ENCODE data around the gene NUP35. TPM values are rescaled to one million over a fixed set of nuclear protein-coding genes. Genes with fewer than 3 reads are reported as not detected.

NUP35 gene
- 7.4 and 8.3 TPM in 2 replicates for total RNA-seq

- Histone ChIP-seq H3K4me1 (ENCODE audit: insufficient read depth, low read length) (peaks cover 16% of the 10 kb centered on the region), H3K27me3 (ENCODE audit: insufficient read depth, low read length) (no peaks in the 10 kb centered on the region), H3K36me3 (ENCODE audit: insufficient read depth, low read length) (no peaks in the 10 kb centered on the region), H3K4me2 (ENCODE audit: insufficient read depth, low read length) (peak within 1 kb of the TSS; percentile 93), H3K27ac (ENCODE audit: low read depth, low read length) (peak within 1 kb of the TSS; percentile 81), H4K20me1 (ENCODE audit: insufficient read depth, low read length) (no peaks in the 10 kb centered on the region), H3K79me2 (ENCODE audit: insufficient read depth, low read length) (peaks cover 42% of the 10 kb centered on the region), H2AFZ (ENCODE audit: low read length) (peak within 1 kb of the TSS; percentile 97), H3K9me3 (ENCODE audit: low read depth, low read length) (no peaks in the 10 kb centered on the region), H3K4me3 (ENCODE audit: insufficient read depth, low read length) (peak within 1 kb of the TSS; percentile 81)
- TF ChIP-seq CTCF (IDR thresholded peaks at IDR 0.05; ENCODE audit: extremely low read depth, low read depth, low read length): no peak
- peak; percentile 78 for DNase-seq (ENCODE audit: insufficient read length, low spot score, missing footprints)
Observed at GRCh38 chr2:183124222-183124956, at the start of gene NUP35. NUP35 (plus strand) TSS chr2:183124443; CDS start chr2:183124458, 15 bp downstream.

GRCh38 chr2:183078163-183078463, 46.1 kb upstream of the NUP35 start:
- DNase-seq (ENCODE audit: insufficient read length, low spot score, missing footprints): no peak
- H3K36me3 ChIP-seq (ENCODE audit: insufficient read depth, low read length): no peaks in the 10 kb centered on the region
- no peaks in the 10 kb centered on the region for H4K20me1 ChIP-seq (ENCODE audit: insufficient read depth, low read length)
- H3K27ac ChIP-seq (ENCODE audit: low read depth, low read length): peak overlapping the region; percentile 56
- H3K27me3 ChIP-seq (ENCODE audit: insufficient read depth, low read length): peaks cover 11% of the 10 kb centered on the region
- H3K4me1 ChIP-seq (ENCODE audit: insufficient read depth, low read length): peaks cover 7% of the 10 kb centered on the region
- H3K4me3 ChIP-seq (ENCODE audit: insufficient read depth, low read length): peak overlapping the region; percentile 78
- peak overlapping the region; percentile 91 for H3K4me2 ChIP-seq (ENCODE audit: insufficient read depth, low read length)
- no peak for TF ChIP-seq CTCF (IDR thresholded peaks at IDR 0.05; ENCODE audit: extremely low read depth, low read depth, low read length)
- no peaks in the 10 kb centered on the region for H3K9me3 ChIP-seq (ENCODE audit: low read depth, low read length)
- peak overlapping the region; percentile 92 for H2AFZ ChIP-seq (ENCODE audit: low read length)
- H3K79me2 ChIP-seq (ENCODE audit: insufficient read depth, low read length): no peaks in the 10 kb centered on the region

GRCh38 chr2:183078464-183079138, 45.6 kb upstream of the NUP35 start, which contains the start of gene DUSP19:
DUSP19 (plus strand) TSS chr2:183078747; CDS start chr2:183078934, 187 bp downstream.
- H3K27ac ChIP-seq (ENCODE audit: low read depth, low read length): peak within 1 kb of the TSS; percentile 56
- peak within 1 kb of the TSS; percentile 91 for H3K4me2 ChIP-seq (ENCODE audit: insufficient read depth, low read length)
- TF ChIP-seq CTCF (IDR thresholded peaks at IDR 0.05; ENCODE audit: extremely low read depth, low read depth, low read length): no peak
- peak within 1 kb of the TSS; percentile 92 for H2AFZ ChIP-seq (ENCODE audit: low read length)
- H3K36me3 ChIP-seq (ENCODE audit: insufficient read depth, low read length): no peaks in the 10 kb centered on the region
- peaks cover 11% of the 10 kb centered on the region for H3K27me3 ChIP-seq (ENCODE audit: insufficient read depth, low read length)
- DNase-seq (ENCODE audit: insufficient read length, low spot score, missing footprints): peak; percentile 89
- peaks cover 7% of the 10 kb centered on the region for H3K4me1 ChIP-seq (ENCODE audit: insufficient read depth, low read length)
- no peaks in the 10 kb centered on the region for H4K20me1 ChIP-seq (ENCODE audit: insufficient read depth, low read length)
- peak within 1 kb of the TSS; percentile 78 for H3K4me3 ChIP-seq (ENCODE audit: insufficient read depth, low read length)
- H3K9me3 ChIP-seq (ENCODE audit: low read depth, low read length): no peaks in the 10 kb centered on the region
- no peaks in the 10 kb centered on the region for H3K79me2 ChIP-seq (ENCODE audit: insufficient read depth, low read length)

GRCh38 chr2:183079139-183079775, 45.0 kb upstream of the NUP35 start:
- Histone ChIP-seq H3K4me1 (ENCODE audit: insufficient read depth, low read length) (peaks cover 7% of the 10 kb centered on the region), H3K4me3 (ENCODE audit: insufficient read depth, low read length) (peak overlapping the region; percentile 78), H3K4me2 (ENCODE audit: insufficient read depth, low read length) (peak overlapping the region; percentile 91), H3K79me2 (ENCODE audit: insufficient read depth, low read length) (no peaks in the 10 kb centered on the region), H3K27me3 (ENCODE audit: insufficient read depth, low read length) (peaks cover 11% of the 10 kb centered on the region), H3K36me3 (ENCODE audit: insufficient read depth, low read length) (no peaks in the 10 kb centered on the region), H3K9me3 (ENCODE audit: low read depth, low read length) (no peaks in the 10 kb centered on the region), H4K20me1 (ENCODE audit: insufficient read depth, low read length) (no peaks in the 10 kb centered on the region), H3K27ac (ENCODE audit: low read depth, low read length) (peak overlapping the region; percentile 56), H2AFZ (ENCODE audit: low read length) (peak overlapping the region; percentile 92)
- DNase-seq (ENCODE audit: insufficient read length, low spot score, missing footprints): no peak
- no peak for TF ChIP-seq CTCF (IDR thresholded peaks at IDR 0.05; ENCODE audit: extremely low read depth, low read depth, low read length)
